T-helper 17 cell (primary cell): ENCODE data around the gene RAB31. TPM values are rescaled to one million over a fixed set of nuclear protein-coding genes. Genes with fewer than 3 reads are reported as not detected.

Source experiments
- ATAC-seq: fragments of 150-1000 bp; cut with Tn5 transposase; 2 replicates; pipeline ENCODE4 v1.10.0; 2021; ENCODE audit warnings: mild to moderate bottlenecking, moderate library complexity
- DNase-seq, 3 donors: peaks; one replicate each; pipeline versions ENCODE4 v3.0.0 to v3.0.0-alpha.2; 2020 to 2021
- H3K9me3 ChIP-seq: one replicate; pipeline ENCODE4 v1.7.0; 2013; ENCODE audit warnings: low read length, mild to moderate bottlenecking; ENCODE audit not compliant: control insufficient read depth, poor library complexity, severe bottlenecking
- H3K27ac Mint-ChIP-seq: one replicate; pipeline ENCODE4 v1.8.0; 2022; ENCODE audit warnings: mild to moderate bottlenecking, moderate library complexity, mixed read lengths
- H3K27me3 Mint-ChIP-seq: one replicate; pipeline ENCODE4 v1.8.0; 2022; ENCODE audit warnings: mixed read lengths
- H3K36me3 Mint-ChIP-seq: one replicate; pipeline ENCODE4 v1.8.0; 2022; ENCODE audit warnings: low read depth, mixed read lengths
- H3K4me1 Mint-ChIP-seq: one replicate; pipeline ENCODE4 v1.8.0; 2022; ENCODE audit warnings: mild to moderate bottlenecking, mixed read lengths
- H3K4me3 Mint-ChIP-seq: one replicate; pipeline ENCODE4 v1.8.0; 2022; ENCODE audit warnings: mild to moderate bottlenecking, moderate library complexity, mixed read lengths
- total RNA-seq, 4 donors: library from RNA in 2 of 4; stranded (reverse) in 2 of 4; gene quantifications; one replicate each; pipeline ENCODE4 v1.2.3 and lab custom pipeline; 2022 to 2026

RAB31 gene
- total RNA-seq, 2 donors from 2014 or later: 2.9 to 15.6 TPM

DNA sequence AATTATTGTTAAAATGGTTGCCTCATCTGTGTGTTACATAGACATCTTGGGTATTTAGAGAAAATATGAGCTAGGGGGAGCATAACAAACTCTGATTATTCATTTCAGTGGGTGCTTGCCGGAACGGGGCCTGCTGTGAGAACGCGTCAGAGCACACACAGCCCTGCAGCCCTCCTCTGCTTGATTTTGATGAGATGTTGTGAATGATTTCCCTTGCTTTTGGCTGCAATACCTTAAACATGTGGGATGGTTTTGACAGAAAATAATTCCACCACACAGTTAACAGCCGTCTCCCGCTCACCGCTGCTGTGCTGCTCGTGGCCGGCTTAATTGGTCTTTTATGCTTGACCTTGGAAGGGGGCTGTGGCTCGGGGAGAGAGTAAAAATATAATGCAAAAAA lies 127.7 kb downstream of the RAB31 start:
- ATAC-seq: no peak
- no peak for DNase-seq
- H3K4me3 Mint-ChIP-seq: no peak overlapping the region
- no peak overlapping the region for H3K27ac Mint-ChIP-seq
- peaks cover 62% of the 10 kb centered on the region for H3K27me3 Mint-ChIP-seq
- H3K36me3 Mint-ChIP-seq: peaks cover 3% of the 10 kb centered on the region
- H3K4me1 Mint-ChIP-seq: no peaks in the 10 kb centered on the region
- no peaks in the 10 kb centered on the region for H3K9me3 ChIP-seq

DNA sequence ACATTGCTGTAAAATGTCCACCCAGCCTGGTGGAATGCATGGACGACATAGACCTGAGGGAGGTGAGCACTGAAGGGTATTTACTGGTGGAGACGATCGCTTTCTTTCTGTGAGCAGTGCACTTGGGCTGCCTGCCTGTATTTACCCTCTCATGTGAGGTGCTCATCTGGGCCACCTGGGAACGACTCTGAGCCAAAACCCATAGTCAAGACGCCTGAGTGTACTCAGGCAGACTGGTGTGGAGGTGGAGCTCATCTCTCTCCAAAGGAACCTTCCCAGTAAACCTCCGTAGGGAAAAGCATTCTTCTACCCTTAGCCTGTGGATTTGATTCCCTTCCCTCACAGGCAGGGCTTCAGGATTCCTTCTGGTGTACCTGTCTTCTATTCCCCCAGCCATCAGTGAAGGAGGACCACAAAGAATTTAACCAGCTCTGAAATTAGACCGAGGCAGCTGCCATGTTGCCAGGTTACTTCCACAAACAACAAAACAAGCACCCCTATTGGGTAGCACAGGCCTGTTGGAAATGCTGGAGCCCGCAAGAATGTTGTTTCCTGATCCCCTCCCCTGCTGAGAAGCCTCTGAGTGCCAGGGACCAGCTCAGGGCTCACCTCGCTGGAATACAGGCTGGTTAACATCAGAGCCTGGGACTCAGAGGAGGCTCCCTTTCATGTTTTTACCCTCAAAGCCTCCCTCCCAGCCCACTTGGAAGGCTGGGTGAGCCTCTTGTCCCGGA lies 130.2 kb downstream of the RAB31 start:
- ATAC-seq (no peak), DNase-seq (no peak)
- Mint-ChIP-seq H3K4me1 (no peaks in the 10 kb centered on the region), H3K4me3 (no peak overlapping the region), H3K27ac (no peak overlapping the region), H3K36me3 (peaks cover 3% of the 10 kb centered on the region), H3K27me3 (peaks cover 42% of the 10 kb centered on the region)
- no peaks in the 10 kb centered on the region for H3K9me3 ChIP-seq

DNA sequence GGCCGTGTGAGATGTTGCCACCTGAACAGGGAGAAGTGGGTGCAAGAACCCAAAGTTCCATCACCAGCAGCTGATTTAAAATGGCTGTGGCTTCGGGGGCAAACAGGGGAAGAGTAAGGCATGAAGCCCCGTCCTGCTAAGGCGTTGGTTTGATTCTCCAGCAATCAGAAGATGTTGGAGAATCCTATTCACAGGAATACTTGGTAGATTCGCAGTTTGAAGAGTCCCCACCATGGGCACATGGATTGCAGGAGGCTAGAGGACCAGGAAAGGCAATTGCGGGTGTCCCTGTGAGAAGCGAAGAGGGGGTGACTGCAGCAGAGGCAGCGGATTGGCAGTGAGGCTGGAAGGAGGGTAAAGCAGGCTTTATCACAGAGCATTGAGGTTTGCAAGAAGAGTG lies 131.1 kb downstream of the RAB31 start:
- Mint-ChIP-seq H3K27ac (no peak overlapping the region), H3K4me1 (peaks cover 2% of the 10 kb centered on the region), H3K4me3 (no peak overlapping the region), H3K27me3 (peaks cover 46% of the 10 kb centered on the region), H3K36me3 (peaks cover 3% of the 10 kb centered on the region)
- no peaks in the 10 kb centered on the region for H3K9me3 ChIP-seq
- DNase-seq (no peak), ATAC-seq (no peak)

DNA sequence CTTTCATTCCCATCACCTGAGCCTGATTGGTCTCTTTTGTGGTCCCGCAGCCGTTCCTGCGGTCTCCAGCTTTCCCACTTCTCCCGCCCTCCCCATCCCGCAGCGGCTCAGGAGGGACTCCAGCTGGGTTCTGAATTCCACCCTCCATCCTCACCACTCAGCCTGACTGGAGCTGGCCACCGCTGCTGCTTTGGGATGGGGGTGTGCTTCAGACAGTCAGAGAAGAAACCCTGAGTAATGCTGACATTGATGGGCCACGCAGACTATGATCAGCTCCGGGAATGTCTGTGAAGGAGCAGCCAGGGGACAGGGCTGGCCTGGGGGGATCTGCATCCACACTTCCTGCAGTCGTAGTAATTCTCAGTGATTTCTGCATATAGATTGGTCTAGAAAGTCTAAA lies 131.8 kb downstream of the RAB31 start:
- H3K4me1 Mint-ChIP-seq: peaks cover 2% of the 10 kb centered on the region
- H3K4me3 Mint-ChIP-seq: no peak overlapping the region
- no peaks in the 10 kb centered on the region for H3K9me3 ChIP-seq
- peaks cover 49% of the 10 kb centered on the region for H3K27me3 Mint-ChIP-seq
- ATAC-seq: no peak
- H3K36me3 Mint-ChIP-seq: peaks cover 3% of the 10 kb centered on the region
- no peak overlapping the region for H3K27ac Mint-ChIP-seq
- no peak for DNase-seq

DNA sequence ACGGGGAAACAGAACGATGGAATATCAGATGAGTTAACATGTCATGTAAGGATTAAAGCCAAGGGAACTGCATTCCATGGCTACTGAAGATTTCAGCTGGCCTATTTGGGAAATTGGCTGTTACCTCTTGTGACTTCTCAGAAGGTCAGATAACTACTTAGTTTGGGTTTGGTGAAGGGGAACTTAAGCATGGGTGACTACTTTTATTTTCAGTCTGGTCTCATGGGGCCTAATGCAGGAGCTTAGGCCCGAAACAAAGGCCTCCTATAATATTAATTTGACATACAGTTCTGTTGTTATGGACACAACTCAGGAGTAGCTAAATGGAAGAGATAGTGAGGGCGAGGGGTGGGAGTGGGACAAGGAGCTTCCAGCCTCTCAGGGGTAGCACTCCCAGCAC lies 133.7 kb downstream of the RAB31 start:
- Mint-ChIP-seq H3K4me3 (no peak overlapping the region), H3K27me3 (peaks cover 41% of the 10 kb centered on the region), H3K36me3 (no peaks in the 10 kb centered on the region), H3K4me1 (peaks cover 2% of the 10 kb centered on the region), H3K27ac (no peak overlapping the region)
- ATAC-seq (no peak), DNase-seq (no peak)
- H3K9me3 ChIP-seq: no peaks in the 10 kb centered on the region

DNA sequence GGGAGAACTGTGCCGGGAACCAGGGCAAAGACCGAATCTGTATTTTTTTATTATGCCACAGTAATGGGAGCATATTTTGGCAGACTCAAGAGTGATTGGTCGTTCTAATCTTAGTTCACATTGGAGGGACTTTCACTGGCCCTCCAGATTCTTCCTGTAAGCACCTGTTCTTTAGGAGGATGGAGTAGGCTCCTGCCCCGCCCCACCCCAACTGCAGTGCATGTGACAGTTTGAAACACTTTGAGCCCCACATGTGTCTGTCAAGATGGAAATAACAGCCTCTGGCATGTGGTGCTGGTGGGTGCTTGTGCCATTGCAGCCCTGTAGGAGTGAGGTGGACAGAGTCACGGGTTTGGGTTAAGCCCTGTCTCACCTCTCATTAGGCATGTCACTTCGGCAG lies 134.3 kb downstream of the RAB31 start:
- no peaks in the 10 kb centered on the region for H3K9me3 ChIP-seq
- DNase-seq (no peak), ATAC-seq (no peak)
- Mint-ChIP-seq H3K4me3 (no peak overlapping the region), H3K36me3 (no peaks in the 10 kb centered on the region), H3K4me1 (peaks cover 2% of the 10 kb centered on the region), H3K27me3 (peaks cover 42% of the 10 kb centered on the region), H3K27ac (no peak overlapping the region)

DNA sequence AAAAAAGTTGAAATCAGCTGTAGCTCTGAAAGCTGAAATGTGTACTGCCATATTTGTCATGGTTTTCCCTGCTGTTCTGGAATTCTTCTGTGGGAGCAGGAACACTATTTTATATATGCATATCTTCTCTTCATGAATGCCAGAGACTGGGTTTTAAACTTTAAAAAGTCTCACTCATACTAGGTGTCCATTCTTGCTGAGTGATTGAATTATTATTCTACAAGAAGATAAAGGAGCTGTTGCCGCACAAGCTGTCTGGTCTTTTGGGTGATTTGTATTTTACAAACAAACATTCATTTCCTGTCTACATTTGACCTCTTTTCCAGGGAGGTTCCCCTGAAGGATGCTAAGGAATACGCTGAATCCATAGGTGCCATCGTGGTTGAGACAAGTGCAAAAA lies 137.2 kb downstream of the RAB31 start:
- no peaks in the 10 kb centered on the region for H3K9me3 ChIP-seq
- Mint-ChIP-seq H3K4me3 (no peak overlapping the region), H3K27ac (no peak overlapping the region), H3K36me3 (peaks cover 7% of the 10 kb centered on the region), H3K4me1 (peaks cover 6% of the 10 kb centered on the region), H3K27me3 (peaks cover 48% of the 10 kb centered on the region)
- ATAC-seq: no peak
- no peak for DNase-seq

DNA sequence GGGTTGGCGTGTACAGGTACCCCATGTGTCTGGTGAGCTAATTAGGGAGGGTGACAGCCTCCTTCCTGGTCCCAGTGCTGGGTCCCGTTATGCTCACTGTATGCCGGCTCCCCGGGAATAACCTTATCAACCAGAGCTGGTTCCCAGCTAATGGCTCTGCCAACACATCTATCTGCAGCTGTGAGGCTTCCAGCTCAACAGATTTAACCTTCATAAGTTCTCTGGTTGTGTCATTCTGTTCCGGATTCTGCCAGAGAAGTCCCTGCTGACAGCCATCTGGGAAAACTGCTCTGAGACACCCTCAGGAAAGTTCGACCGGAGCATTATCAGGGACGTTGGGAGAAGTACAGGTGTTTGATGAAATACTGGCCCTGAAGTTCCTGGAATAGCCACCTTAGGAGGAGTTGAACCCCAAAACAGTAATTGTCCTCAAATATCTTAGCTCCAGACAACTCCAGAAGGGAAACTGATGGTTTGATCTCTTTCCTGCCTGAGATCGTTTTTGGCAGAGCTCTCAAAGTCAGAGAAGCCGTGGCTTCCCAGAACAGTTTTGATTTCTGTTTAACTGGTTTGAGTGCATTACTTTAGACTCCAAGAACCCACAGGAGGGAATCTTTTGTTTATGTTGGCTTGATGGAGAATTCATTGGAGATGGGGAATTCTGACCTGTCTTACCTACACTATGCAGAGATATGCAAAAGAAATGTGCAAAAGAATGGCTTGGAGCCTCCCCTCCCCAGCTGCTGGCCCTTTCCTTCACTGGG lies 138.2 kb downstream of the RAB31 start:
- no peak overlapping the region for H3K27ac Mint-ChIP-seq
- no peaks in the 10 kb centered on the region for H3K9me3 ChIP-seq
- no peak overlapping the region for H3K4me3 Mint-ChIP-seq
- H3K36me3 Mint-ChIP-seq: peaks cover 7% of the 10 kb centered on the region
- DNase-seq: no peak
- H3K27me3 Mint-ChIP-seq: peaks cover 48% of the 10 kb centered on the region
- no peak for ATAC-seq
- peaks cover 6% of the 10 kb centered on the region for H3K4me1 Mint-ChIP-seq

DNA sequence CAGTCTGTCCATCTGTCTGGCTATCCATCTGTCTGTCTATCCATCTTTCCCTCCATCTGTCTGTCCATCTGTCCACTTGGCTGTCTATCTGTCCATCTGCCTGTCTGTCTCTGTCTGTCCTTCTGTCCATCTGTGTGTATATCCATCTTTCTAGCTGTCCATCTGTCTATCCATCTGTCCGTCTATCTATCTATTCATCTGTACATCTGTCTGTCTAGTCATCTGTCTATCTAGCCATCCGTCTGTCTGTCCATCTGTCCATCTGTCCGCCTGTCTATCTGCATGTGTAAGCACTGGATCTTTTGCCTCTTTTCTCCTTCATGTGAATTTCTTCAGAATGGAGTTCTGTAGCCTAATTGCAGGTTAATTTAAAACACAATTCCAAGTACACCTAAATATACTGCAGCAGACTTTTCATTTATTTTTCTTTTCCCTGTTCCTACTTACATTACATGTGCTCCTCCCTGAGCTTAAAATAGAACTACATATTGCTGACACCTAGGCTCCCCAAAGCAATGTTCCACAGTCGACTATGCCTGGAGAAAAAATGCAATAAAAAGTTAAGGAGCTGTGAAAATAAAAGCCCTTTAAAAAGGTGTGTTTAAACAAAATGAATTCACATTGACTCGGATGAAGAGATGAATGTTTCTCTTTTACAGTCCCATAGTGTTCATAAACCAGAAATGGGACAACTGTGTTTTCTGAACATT lies 140.2 kb downstream of the RAB31 start:
- ATAC-seq: no peak
- peaks cover 48% of the 10 kb centered on the region for H3K27me3 Mint-ChIP-seq
- no peak overlapping the region for H3K27ac Mint-ChIP-seq
- no peak for DNase-seq
- no peaks in the 10 kb centered on the region for H3K9me3 ChIP-seq
- peaks cover 8% of the 10 kb centered on the region for H3K36me3 Mint-ChIP-seq
- peaks cover 6% of the 10 kb centered on the region for H3K4me1 Mint-ChIP-seq
- H3K4me3 Mint-ChIP-seq: no peak overlapping the region

DNA sequence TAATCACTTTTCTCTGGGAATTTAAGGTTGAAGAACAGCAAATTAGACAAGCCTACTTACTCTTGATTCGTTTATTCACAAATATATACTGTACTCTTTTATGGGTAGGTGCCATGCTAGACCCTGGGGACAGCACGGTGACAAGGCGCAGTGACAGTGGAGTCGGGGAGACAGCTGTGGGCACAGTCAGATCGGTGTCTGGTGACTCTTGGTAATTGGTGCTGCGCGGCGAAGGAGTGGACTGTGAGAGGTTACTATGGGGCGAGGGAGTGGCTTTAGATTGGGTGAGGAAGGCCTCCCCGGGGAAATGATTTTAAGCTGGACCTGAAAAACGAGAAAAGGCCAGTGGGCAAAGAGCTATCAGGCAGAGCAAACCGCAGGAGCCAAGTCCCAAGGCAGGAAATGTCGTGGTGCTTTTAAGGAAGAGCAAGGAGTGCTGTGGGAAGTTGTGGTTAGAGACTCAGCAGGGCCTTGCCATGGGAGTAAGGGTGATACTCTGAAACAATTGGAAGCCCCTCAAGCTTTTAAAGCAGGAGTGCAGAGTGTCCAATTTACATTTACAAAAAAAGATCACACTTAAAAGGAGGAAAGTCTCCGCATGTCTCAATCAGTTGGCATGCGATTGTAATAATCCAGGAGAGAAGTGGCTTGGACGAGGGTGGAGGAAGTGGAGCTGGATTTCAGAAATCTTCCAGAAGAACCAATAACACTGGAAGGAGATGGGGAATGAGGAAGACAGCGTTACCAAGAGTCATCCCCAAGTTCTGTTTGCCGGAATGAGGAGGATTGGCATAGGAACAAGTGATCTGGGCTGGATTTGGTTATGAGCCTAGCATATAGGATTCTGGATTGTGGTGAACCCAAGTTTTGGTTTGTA lies 141.5 kb downstream of the RAB31 start:
- Mint-ChIP-seq H3K27me3 (peaks cover 40% of the 10 kb centered on the region), H3K4me3 (no peak overlapping the region), H3K36me3 (peaks cover 9% of the 10 kb centered on the region), H3K27ac (no peak overlapping the region), H3K4me1 (peaks cover 4% of the 10 kb centered on the region)
- H3K9me3 ChIP-seq: no peaks in the 10 kb centered on the region
- DNase-seq (no peak), ATAC-seq (peak; percentile 28)

DNA sequence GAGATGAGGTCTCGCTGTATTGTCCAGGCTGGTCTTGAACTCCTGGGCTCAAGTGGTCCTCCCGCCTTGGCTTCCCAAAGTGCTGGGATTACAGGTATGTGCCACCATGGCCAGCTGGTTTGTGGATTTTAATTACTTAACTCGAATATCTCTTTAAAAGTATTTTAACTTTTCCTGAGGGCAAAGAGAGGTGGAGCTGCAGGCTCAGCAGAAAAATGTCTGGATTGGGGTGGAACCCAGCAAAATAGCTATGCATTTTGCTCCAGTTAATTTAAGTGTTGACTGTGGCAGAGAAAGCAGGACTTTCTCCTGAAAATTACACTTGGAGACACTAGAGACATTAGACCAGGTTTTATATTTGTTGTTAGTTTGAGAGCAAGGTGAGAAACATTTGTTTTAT lies 142.2 kb downstream of the RAB31 start:
- no peaks in the 10 kb centered on the region for H3K9me3 ChIP-seq
- Mint-ChIP-seq H3K4me1 (peaks cover 4% of the 10 kb centered on the region), H3K27ac (no peak overlapping the region), H3K27me3 (peaks cover 36% of the 10 kb centered on the region), H3K4me3 (no peak overlapping the region), H3K36me3 (peaks cover 9% of the 10 kb centered on the region)
- ATAC-seq (no peak), DNase-seq (no peak)

DNA sequence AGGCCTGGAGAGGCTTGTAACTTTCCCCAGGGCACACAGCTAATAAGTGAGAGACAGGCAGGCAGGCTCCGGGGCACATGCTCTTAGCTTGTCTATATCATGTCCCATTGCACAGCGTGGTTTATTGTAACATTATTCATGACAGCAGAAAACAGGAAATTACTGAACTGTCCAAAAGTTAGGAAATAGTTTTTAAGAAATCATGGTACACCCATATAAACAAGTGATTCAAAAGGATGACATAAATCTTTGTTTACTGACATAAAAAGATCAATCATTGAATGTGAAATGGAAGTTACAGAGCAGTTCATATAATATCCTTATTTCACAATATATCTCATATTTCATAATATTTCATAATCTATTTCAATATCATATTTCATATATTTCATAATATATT lies 143.4 kb downstream of the RAB31 start:
- H3K27me3 Mint-ChIP-seq: peaks cover 43% of the 10 kb centered on the region
- no peak overlapping the region for H3K27ac Mint-ChIP-seq
- H3K4me3 Mint-ChIP-seq: no peak overlapping the region
- peaks cover 4% of the 10 kb centered on the region for H3K4me1 Mint-ChIP-seq
- H3K36me3 Mint-ChIP-seq: peaks cover 9% of the 10 kb centered on the region
- ATAC-seq (no peak), DNase-seq (no peak)
- H3K9me3 ChIP-seq: no peaks in the 10 kb centered on the region
